ENCODE results near the gene CLRN3. TPM values are rescaled to one million over a fixed set of nuclear protein-coding genes. Genes with fewer than 3 reads are reported as not detected.

Gene CLRN3
- total RNA-seq, 1 experiment from 2014 or later: 0.52 TPM

GRCh38 chr10:127903789-127904188 is 11.0 kb upstream of the CLRN3 start:
- no peak for DNase-seq
- Mint-ChIP-seq H3K36me3 (ENCODE audit: insufficient read depth, unreplicated experiment) (peaks cover 9% of the 10 kb centered on the region), H3K27me3 (ENCODE audit: unreplicated experiment) (no peaks in the 10 kb centered on the region), H3K9me3 (ENCODE audit: low read depth, unreplicated experiment) (peaks cover 2% of the 10 kb centered on the region), H3K4me1 (ENCODE audit: low read depth, unreplicated experiment) (peaks cover 13% of the 10 kb centered on the region), H3K27ac (ENCODE audit: unreplicated experiment) (no peak overlapping the region), H3K4me3 (ENCODE audit: low read depth, unreplicated experiment) (no peak overlapping the region)
- intact Hi-C loops (cut with micrococcal nuclease; ENCODE audit: unreplicated experiment): no loop called here
- BruUV-seq (replicated peaks): no TSS peak
- CTCF ChIA-PET: no interaction called here
- TF ChIP-seq CTCF (IDR thresholded peaks at IDR 0.05; ENCODE audit: unreplicated experiment): no peak

GRCh38 chr10:127899766-127900387 is 7.1 kb upstream of the CLRN3 start:
- no peak overlapping the region for H3K4me3 Mint-ChIP-seq (ENCODE audit: low read depth, unreplicated experiment)
- peaks cover 2% of the 10 kb centered on the region for H3K9me3 Mint-ChIP-seq (ENCODE audit: low read depth, unreplicated experiment)
- TF ChIP-seq CTCF (IDR thresholded peaks at IDR 0.05; ENCODE audit: unreplicated experiment): no peak
- H3K36me3 Mint-ChIP-seq (ENCODE audit: insufficient read depth, unreplicated experiment): no peaks in the 10 kb centered on the region
- intact Hi-C loops (cut with micrococcal nuclease; ENCODE audit: unreplicated experiment): no loop called here
- no peak overlapping the region for H3K27ac Mint-ChIP-seq (ENCODE audit: unreplicated experiment)
- H3K4me1 Mint-ChIP-seq (ENCODE audit: low read depth, unreplicated experiment): no peaks in the 10 kb centered on the region
- DNase-seq: no peak
- no peaks in the 10 kb centered on the region for H3K27me3 Mint-ChIP-seq (ENCODE audit: unreplicated experiment)
- CTCF ChIA-PET: interaction anchor here (0.7 kb wide), 1 partner anchor 782 kb away, joined by 5 read pairs; no protein-coding TSS in a partner anchor
- no TSS peak for BruUV-seq (replicated peaks)

GRCh38 chr10:127897177-127897576 is 4.4 kb upstream of the CLRN3 start:
- no peak for TF ChIP-seq CTCF (IDR thresholded peaks at IDR 0.05; ENCODE audit: unreplicated experiment)
- H3K4me3 Mint-ChIP-seq (ENCODE audit: low read depth, unreplicated experiment): no peak overlapping the region
- no peaks in the 10 kb centered on the region for H3K9me3 Mint-ChIP-seq (ENCODE audit: low read depth, unreplicated experiment)
- H3K4me1 Mint-ChIP-seq (ENCODE audit: low read depth, unreplicated experiment): no peaks in the 10 kb centered on the region
- H3K36me3 Mint-ChIP-seq (ENCODE audit: insufficient read depth, unreplicated experiment): no peaks in the 10 kb centered on the region
- intact Hi-C loops (cut with micrococcal nuclease; ENCODE audit: unreplicated experiment): no loop called here
- CTCF ChIA-PET: no interaction called here
- no peak for DNase-seq
- no peak overlapping the region for H3K27ac Mint-ChIP-seq (ENCODE audit: unreplicated experiment)
- no peaks in the 10 kb centered on the region for H3K27me3 Mint-ChIP-seq (ENCODE audit: unreplicated experiment)
- no TSS peak for BruUV-seq (replicated peaks)

- BruUV-seq (replicated peaks): no TSS peak
- Mint-ChIP-seq H3K4me1 (ENCODE audit: low read depth, unreplicated experiment) (no peaks in the 10 kb centered on the region), H3K4me3 (ENCODE audit: low read depth, unreplicated experiment) (no peak overlapping the region), H3K27ac (ENCODE audit: unreplicated experiment) (no peak overlapping the region), H3K9me3 (ENCODE audit: low read depth, unreplicated experiment) (no peaks in the 10 kb centered on the region), H3K36me3 (ENCODE audit: insufficient read depth, unreplicated experiment) (no peaks in the 10 kb centered on the region), H3K27me3 (ENCODE audit: unreplicated experiment) (no peaks in the 10 kb centered on the region)
- intact Hi-C loops (cut with micrococcal nuclease; ENCODE audit: unreplicated experiment): no loop called here
- no peak for TF ChIP-seq CTCF (IDR thresholded peaks at IDR 0.05; ENCODE audit: unreplicated experiment)
- CTCF ChIA-PET: no interaction called here
- no peak for DNase-seq
Measured at GRCh38 chr10:127896590-127896989, 3.8 kb upstream of the CLRN3 start.

Data from Calu3 (cell line).